A549 treated with DMSO at 1 μM for 4 hours (cell line): ENCODE results near the gene RNU5B-1. TPM values are rescaled to one million over a fixed set of nuclear protein-coding genes. Genes with fewer than 3 reads are reported as not detected.

Experiments
- total RNA-seq: library from RNA; stranded (reverse); fragments of 200-300 nt; extraction: Qiagen RNA extraction; gene quantifications from 5 replicates; pipeline ENCODE4 v1.2.3, GENCODE V29; 2022; ENCODE audit warnings: low read depth

RNU5B-1 gene
- not detected in 5 replicates for total RNA-seq

DNA sequence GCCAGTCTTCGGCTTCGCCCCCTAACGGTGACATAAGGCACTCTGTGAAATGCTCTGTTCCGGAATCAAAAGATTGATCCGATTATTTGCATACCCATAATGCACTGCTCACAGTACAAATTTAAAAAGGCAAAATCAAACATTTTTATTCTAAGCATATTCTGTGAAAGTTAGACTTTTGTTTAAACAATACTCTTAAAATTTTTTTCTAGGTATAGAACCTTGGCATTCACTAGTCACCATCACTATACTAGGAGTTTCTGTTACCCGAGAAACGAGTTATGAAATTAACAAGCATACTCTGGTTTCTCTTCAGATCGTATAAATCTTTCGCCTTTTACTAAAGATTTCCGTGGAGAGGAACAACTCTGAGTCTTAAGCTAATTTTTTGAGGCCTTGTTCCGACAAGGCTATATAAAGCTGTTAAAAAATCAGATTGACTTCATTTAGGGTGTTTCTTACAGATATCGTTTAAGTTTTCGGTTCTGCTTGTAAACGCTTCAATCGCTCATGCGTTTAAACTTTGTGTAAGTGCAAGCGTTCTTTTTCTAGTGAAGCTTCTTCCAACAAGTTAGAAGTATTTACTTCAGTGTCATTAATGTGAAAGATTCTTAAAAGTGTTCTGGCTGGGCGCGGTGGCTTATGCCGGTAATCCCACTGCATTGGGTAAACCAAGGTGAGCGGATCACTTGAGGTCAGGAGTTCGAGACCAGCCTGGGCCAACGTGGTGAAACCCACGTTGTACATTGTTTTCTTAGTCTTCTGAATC, at the start of gene RNU5B-1:
Gene RNU5B-1 (plus strand): TSS at position 297 of the 769 bp plus-strand sequence.

DNA sequence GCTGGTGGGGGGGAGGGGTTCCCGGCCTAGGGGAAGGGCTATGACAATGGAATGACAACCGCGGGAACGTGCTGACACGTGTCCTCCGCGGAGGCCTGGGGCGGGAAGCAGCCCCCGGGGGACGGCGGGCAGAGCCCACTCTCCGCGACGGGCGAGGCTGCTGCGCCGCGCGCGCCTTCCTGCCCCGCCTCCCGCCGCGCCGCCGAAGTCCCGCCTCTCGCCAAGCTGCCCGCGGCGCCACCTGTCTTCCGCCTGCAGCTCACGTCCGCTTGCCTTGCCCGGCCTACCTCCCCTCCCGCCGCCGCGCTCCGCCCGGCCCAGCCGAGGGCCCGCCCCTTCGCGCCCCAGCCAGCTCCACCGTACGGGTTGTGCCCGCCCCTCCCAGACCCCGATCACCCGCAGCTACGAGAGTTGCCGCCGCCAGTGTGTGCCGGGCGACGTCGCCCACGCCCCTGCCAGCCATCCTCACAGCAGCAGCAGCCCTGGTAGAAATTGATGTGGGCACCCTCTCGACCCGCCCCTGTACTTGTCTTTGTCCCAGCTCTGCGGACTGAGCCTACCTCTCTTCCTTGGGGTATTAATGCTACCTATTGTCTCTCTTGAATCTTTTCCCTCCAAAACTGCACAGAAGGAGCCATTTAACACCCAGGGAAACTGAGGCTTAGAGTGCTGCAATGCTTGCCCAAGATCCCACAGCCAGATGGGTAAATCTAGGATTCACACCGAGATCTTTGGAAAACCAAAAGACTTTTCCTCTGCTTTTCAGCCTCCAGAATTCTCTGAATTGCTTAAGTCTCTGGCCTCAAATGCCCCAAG, 17.6 kb upstream of the RNU5B-1 start, which contains the start of gene PARP16:
Gene PARP16 (minus strand): TSS at position 180 of the 816 bp plus-strand sequence. CDS start 457 bp downstream, outside the sequence.

Other genes starting within 250 kb of the RNU5B-1 start
- 0.06 to 0.28 TPM (median 0.19 TPM) in 5 replicates for gene RASL12, start 236.7 kb upstream of the RNU5B-1 start, total RNA-seq
- gene KBTBD13, start 227.9 kb upstream of the RNU5B-1 start, total RNA-seq: 0.02 TPM in 1 of 5 replicates, not detected in the others
- gene UBAP1L, start 189.5 kb upstream of the RNU5B-1 start, total RNA-seq: 0.52 to 1.4 TPM (median 0.91 TPM) in 5 replicates
- gene PDCD7, start 170.9 kb upstream of the RNU5B-1 start, total RNA-seq: 24.0 to 33.4 TPM (median 28.2 TPM) in 5 replicates
- gene CLPX, start 119.3 kb upstream of the RNU5B-1 start, total RNA-seq: 41.2 to 58.4 TPM (median 51.2 TPM) in 5 replicates
- gene CILP, start 93.2 kb upstream of the RNU5B-1 start, total RNA-seq: 0.05 to 0.08 TPM (median 0.08 TPM) in 5 replicates
- gene PARP16, start 17.8 kb upstream of the RNU5B-1 start, total RNA-seq: 9.9 to 12.1 TPM (median 10.9 TPM) in 5 replicates
- not detected in 5 replicates for gene RNU5A-1, start 8.6 kb upstream of the RNU5B-1 start, total RNA-seq
- 0.05 to 0.21 TPM (median 0.12 TPM) in 4 of 5 replicates, not detected in the other for gene IGDCC3, start 73.3 kb downstream of the RNU5B-1 start, total RNA-seq
- 2.3 to 3.8 TPM (median 3.3 TPM) in 5 replicates for gene IGDCC4, start 118.3 kb downstream of the RNU5B-1 start, total RNA-seq
- gene DPP8, start 213.0 kb downstream of the RNU5B-1 start, total RNA-seq: 21.1 to 30.4 TPM (median 28.4 TPM) in 5 replicates
- gene HACD3, start 225.8 kb downstream of the RNU5B-1 start, total RNA-seq: 132 to 169 TPM (median 155 TPM) in 5 replicates